GM19328 (cell line): Measurements from ENCODE around the gene PDGFD.
A peak's percentile ranks its signal among the peaks of the same experiment; 100 is the strongest.
"Not testable (repeated sequence)": the region's sequence is repeated elsewhere in the genome, so short reads cannot be mapped to it uniquely, and the experiment has no call there.

Source experiments
- ATAC-seq: cut with Tn5 transposase; IDR thresholded peaks from one replicate; pipeline ENCODE4 v1.9.1; 2021; ENCODE audit warnings: mild to moderate bottlenecking, moderate library complexity; ENCODE audit not compliant: unreplicated experiment

Gene PDGFD

GRCh38 chr11:104057908-104058307 is 106.0 kb downstream of the PDGFD start:
- no peak for ATAC-seq

GRCh38 chr11:104055596-104055995 is 108.4 kb downstream of the PDGFD start:
- no peak for ATAC-seq

- no peak for ATAC-seq
Observed at GRCh38 chr11:104054911-104055529, 108.9 kb downstream of the PDGFD start.

GRCh38 chr11:104053743-104054478 is 110.0 kb downstream of the PDGFD start:
- no peak for ATAC-seq

- no peak for ATAC-seq
Observed at GRCh38 chr11:104051778-104052177, 112.2 kb downstream of the PDGFD start.

- no peak for ATAC-seq
Observed at GRCh38 chr11:104049116-104049515, 114.8 kb downstream of the PDGFD start.

GRCh38 chr11:104046858-104047257 is 117.1 kb downstream of the PDGFD start:
- ATAC-seq: not testable (repeated sequence)

GRCh38 chr11:104046331-104046730 is 117.6 kb downstream of the PDGFD start:
- no peak for ATAC-seq

GRCh38 chr11:104043678-104044239 is 120.2 kb downstream of the PDGFD start:
- ATAC-seq: no peak

- ATAC-seq: no peak
Observed at GRCh38 chr11:104043142-104043541, 120.8 kb downstream of the PDGFD start.

GRCh38 chr11:104041792-104042191 is 122.2 kb downstream of the PDGFD start:
- ATAC-seq: no peak

- ATAC-seq: no peak
Observed at GRCh38 chr11:104036995-104037394, 127.0 kb downstream of the PDGFD start.

GRCh38 chr11:104036588-104036987 is 127.4 kb downstream of the PDGFD start, which contains the start of gene DDI1:
TSS of gene DDI1 (plus strand) at chr11:104036640. CDS start at chr11:104036823, 183 bp downstream.
- no peak for ATAC-seq

- ATAC-seq: no peak
Observed at GRCh38 chr11:104033561-104033960, 130.4 kb downstream of the PDGFD start.

GRCh38 chr11:104033134-104033533 is 130.8 kb downstream of the PDGFD start:
- no peak for ATAC-seq

GRCh38 chr11:104028476-104029263 is 135.3 kb downstream of the PDGFD start:
- ATAC-seq: no peak

GRCh38 chr11:104024572-104024971 is 139.4 kb downstream of the PDGFD start:
- ATAC-seq: no peak

- peak; percentile 91 for ATAC-seq
Observed at GRCh38 chr11:104015649-104016415, 148.1 kb downstream of the PDGFD start.

- no peak for ATAC-seq
Observed at GRCh38 chr11:104011044-104011443, 152.9 kb downstream of the PDGFD start.

GRCh38 chr11:104009744-104010143 is 154.2 kb downstream of the PDGFD start:
- no peak for ATAC-seq
